Right cardiac atrium (tissue), 5 donors: ENCODE measurements around the gene COL24A1. TPM values are rescaled to one million over a fixed set of nuclear protein-coding genes. Genes with fewer than 3 reads are reported as not detected.
"Not testable (repeated sequence)": the region's sequence is repeated elsewhere in the genome, so short reads cannot be mapped to it uniquely, and the experiment has no call there.

Source experiments
- ATAC-seq, 2 donors: fragments of 200-7000 bp; cut with Tn5 transposase; one replicate each; pipeline versions ENCODE4 v1.8.0 to v1.9.1; 2020; ENCODE audit warnings: moderate library complexity in 2 of 2, mild to moderate bottlenecking in 1 of 2
- DNase-seq, 3 donors: peaks; one replicate each; pipeline ENCODE4 v3.0.0-alpha.2; 2020
- H3K27ac ChIP-seq: one replicate; pipeline ENCODE4 v1.5.1; 2013; ENCODE audit warnings: mild to moderate bottlenecking, low read length, control low read depth, moderate library complexity
- H3K27me3 ChIP-seq: one replicate; pipeline ENCODE4 v1.6.1; 2013; ENCODE audit not compliant: control insufficient read depth, insufficient read depth
- H3K4me1 ChIP-seq: one replicate; pipeline ENCODE4 v1.6.1; 2013; ENCODE audit warnings: low read length; ENCODE audit not compliant: control insufficient read depth, insufficient read depth
- H3K4me3 ChIP-seq: one replicate; pipeline ENCODE4 v1.5.1; 2013; ENCODE audit warnings: low read length, control low read depth
- H3K9me3 ChIP-seq: one replicate; pipeline ENCODE4 v1.6.1; 2013; ENCODE audit warnings: low read length; ENCODE audit not compliant: control insufficient read depth
- WGBS: extraction: QIAGEN DNeasy Blood & Tissue Kit; methylation state at CpG from one replicate; pipeline ENCODE4 v1.1.7; 2013; 5-methylcytosine and 5-hydroxymethylcytosine counted together
- intact Hi-C, 4 donors: fragments of 100-400 bp; cut with DNase I; formaldehyde crosslinking; loops; one replicate each; pipeline versions ENCODE4 v1.11.0 to v1.14.0; 2022 to 2023
- polyA plus RNA-seq: library from polyadenylated mRNA; stranded (reverse); fragments of 200-250 nt; gene quantifications from one replicate; pipeline ENCODE4 v1.2.3, GENCODE V29; 2013
- total RNA-seq, 4 donors: library from RNA; stranded (reverse); fragmentation: NEBNext Ultra II Directional; extraction: Animal tissue kit (Norgen Biotek cat#: 25700); gene quantifications; one replicate each; pipeline ENCODE4 v1.2.1, GENCODE V29; 2021
- donor health status: healthy with polysubstance abuse.
- donor health status: DM: no; HTN: yes; CAD: no.
- donor health status: DM: no; HTN: no; CAD: no.
- donor health status: DM: no; HTN: yes; CAD: no; lungs with severe emphysema.
- donor health status: DM: yes; HTN: yes; CAD: no.

Gene COL24A1
- total and polyA plus RNA-seq, 5 donors: 0.93 to 6.9 (median 4.7) TPM

GRCh38 chr1:85983316-85983715 lies 173.3 kb downstream of the COL24A1 start:
- no peak overlapping the region for H3K4me3 ChIP-seq
- no peak for ATAC-seq
- 62% methylated on average over 1 of the region's 1 CpG for WGBS
- DNase-seq: no peak
- intact Hi-C loops: no loop called here
- H3K27ac ChIP-seq: no peak overlapping the region
- no peaks in the 10 kb centered on the region for H3K9me3 ChIP-seq
- H3K4me1 ChIP-seq: no peaks in the 10 kb centered on the region
- no peaks in the 10 kb centered on the region for H3K27me3 ChIP-seq

GRCh38 chr1:85976516-85977205 lies 179.9 kb downstream of the COL24A1 start:
- ATAC-seq (no peak), DNase-seq (no peak)
- Histone ChIP-seq H3K27ac (no peak overlapping the region), H3K4me3 (no peak overlapping the region), H3K4me1 (peaks cover 2% of the 10 kb centered on the region), H3K9me3 (no peaks in the 10 kb centered on the region), H3K27me3 (no peaks in the 10 kb centered on the region)
- 80% methylated on average over 4 of the region's 4 CpGs for WGBS
- intact Hi-C loops: no loop called here

DNA sequence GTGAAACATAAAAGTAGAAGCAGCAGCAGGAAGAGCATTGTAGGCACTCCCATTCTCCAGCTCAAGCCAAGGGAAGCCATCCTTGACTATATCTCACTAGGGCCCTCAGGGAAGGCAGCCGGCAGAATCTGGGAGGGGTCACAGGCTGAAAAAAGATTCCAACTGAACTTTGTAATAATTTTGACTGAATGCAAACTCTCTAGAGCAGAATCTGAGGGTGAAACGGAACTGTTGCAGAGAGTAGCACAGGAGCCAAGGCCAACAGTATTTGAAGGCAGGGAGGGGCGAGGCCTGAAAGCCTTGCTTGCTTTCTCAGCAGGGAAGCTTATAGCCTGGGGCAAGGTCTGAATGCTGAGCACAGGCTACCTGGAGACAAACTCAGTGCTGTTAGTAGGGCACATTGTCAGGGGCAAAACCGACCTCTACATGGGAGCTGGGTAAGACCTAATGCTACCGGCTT lies 180.6 kb downstream of the COL24A1 start:
- Histone ChIP-seq H3K4me1 (peaks cover 2% of the 10 kb centered on the region), H3K27me3 (no peaks in the 10 kb centered on the region), H3K27ac (no peak overlapping the region), H3K9me3 (no peaks in the 10 kb centered on the region), H3K4me3 (no peak overlapping the region)
- ATAC-seq (peak; percentile 18 to 77), DNase-seq (peak; percentile 12 to 50 (median 46))
- intact Hi-C loops: no loop called here
- WGBS: 59% methylated on average over 5 of the region's 5 CpGs

GRCh38 chr1:85962457-85962856 lies 194.1 kb downstream of the COL24A1 start:
- ATAC-seq (no peak), DNase-seq (no peak)
- intact Hi-C loops: no loop called here
- Histone ChIP-seq H3K4me3 (no peak overlapping the region), H3K9me3 (no peaks in the 10 kb centered on the region), H3K4me1 (no peaks in the 10 kb centered on the region), H3K27ac (no peak overlapping the region), H3K27me3 (no peaks in the 10 kb centered on the region)
- 93% methylated on average over 2 of the region's 2 CpGs for WGBS

- intact Hi-C loops: no loop called here
Measured at GRCh38 chr1:85957760-85958159, 198.8 kb downstream of the COL24A1 start.

DNA sequence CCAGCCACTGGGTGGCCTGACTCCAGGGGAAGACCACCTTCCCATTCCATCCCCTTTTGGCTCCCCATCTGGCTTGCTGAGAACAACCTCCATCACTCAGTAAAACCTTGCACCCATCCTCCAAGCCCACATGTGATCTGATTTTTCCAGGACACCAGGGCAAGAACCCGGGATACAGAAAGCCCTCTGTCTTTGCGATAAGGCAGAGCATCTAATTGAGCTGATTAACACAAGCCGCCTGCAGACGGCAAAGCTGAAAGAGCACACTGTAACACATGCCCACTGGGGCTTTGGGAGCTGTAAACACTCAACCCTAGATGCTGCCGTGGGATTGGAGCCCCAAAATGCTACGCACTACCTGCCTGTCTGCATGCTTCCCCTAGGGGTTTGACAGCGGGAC lies 201.4 kb downstream of the COL24A1 start:
- H3K27ac ChIP-seq, DNase-seq, H3K4me1 ChIP-seq, H3K4me3 ChIP-seq, H3K27me3 ChIP-seq, H3K9me3 ChIP-seq, ATAC-seq, intact Hi-C loops: not testable (repeated sequence)
- WGBS: 79% methylated on average over 7 of the region's 7 CpGs

More at GRCh38 chr1:85957760-85958159, 198.8 kb downstream of the COL24A1 start:
- Histone ChIP-seq H3K4me3 (no peak overlapping the region), H3K27ac (no peak overlapping the region), H3K9me3 (no peaks in the 10 kb centered on the region), H3K4me1 (no peaks in the 10 kb centered on the region), H3K27me3 (no peaks in the 10 kb centered on the region)
- WGBS: 77% methylated on average over 2 of the region's 2 CpGs
- ATAC-seq (no peak), DNase-seq (no peak)

GRCh38 chr1:85952460-85952859 lies 204.1 kb downstream of the COL24A1 start:
- Histone ChIP-seq H3K4me3 (no peak overlapping the region), H3K4me1 (no peaks in the 10 kb centered on the region), H3K9me3 (no peaks in the 10 kb centered on the region), H3K27me3 (no peaks in the 10 kb centered on the region), H3K27ac (no peak overlapping the region)
- 21% methylated on average over 3 of the region's 3 CpGs for WGBS
- DNase-seq (no peak), ATAC-seq (no peak)
- intact Hi-C loops: no loop called here

GRCh38 chr1:85947186-85947585 lies 209.4 kb downstream of the COL24A1 start:
- Histone ChIP-seq H3K4me3 (no peak overlapping the region), H3K27me3 (no peaks in the 10 kb centered on the region), H3K4me1 (no peaks in the 10 kb centered on the region), H3K27ac (no peak overlapping the region), H3K9me3 (no peaks in the 10 kb centered on the region)
- WGBS: 88% methylated on average over 2 of the region's 2 CpGs
- intact Hi-C loops: no loop called here
- no peak for DNase-seq
- no peak for ATAC-seq

DNA sequence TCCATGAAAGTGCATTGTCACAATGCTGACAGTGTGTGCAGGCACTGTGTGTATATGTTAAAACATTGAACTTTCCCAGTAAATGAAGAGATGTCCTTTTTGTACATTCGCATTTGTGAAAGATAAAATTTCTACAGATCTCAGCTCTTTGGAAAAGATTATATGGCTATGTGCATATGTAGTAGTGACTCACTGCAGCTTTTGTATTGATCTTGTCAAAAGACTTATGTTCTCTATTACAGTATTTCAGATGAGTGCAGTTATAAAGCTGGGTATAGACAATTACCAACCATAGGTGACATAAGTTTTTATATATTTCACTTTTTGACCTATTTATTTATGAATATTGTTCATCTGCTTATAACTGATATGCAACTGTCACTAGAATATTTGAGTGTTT lies 212.6 kb downstream of the COL24A1 start:
- no peak overlapping the region for H3K4me3 ChIP-seq
- H3K27me3 ChIP-seq: no peaks in the 10 kb centered on the region
- no peak for ATAC-seq
- no peak for DNase-seq
- intact Hi-C loops: no loop called here
- H3K9me3 ChIP-seq: no peaks in the 10 kb centered on the region
- H3K4me1 ChIP-seq: no peaks in the 10 kb centered on the region
- 84% methylated on average over 1 of the region's 1 CpG for WGBS
- H3K27ac ChIP-seq: no peak overlapping the region

DNA sequence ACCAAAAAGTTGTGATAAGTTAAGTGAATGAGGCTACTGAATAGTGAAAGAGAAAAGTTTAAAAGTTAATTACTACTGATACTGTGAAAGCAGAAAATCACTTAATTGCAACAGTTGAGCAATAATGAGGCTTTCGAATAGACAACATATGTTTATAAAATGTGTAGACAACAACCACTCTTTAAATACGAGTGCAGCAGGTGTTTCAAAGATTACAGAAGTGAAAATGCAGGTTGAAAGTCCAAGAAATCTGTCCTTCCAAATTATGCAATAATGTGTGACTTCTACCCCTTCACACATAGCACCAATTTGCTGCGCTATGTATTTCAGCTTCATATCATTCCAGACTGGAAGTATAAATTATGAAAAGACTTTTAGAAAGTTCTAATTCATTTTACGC lies 213.0 kb downstream of the COL24A1 start:
- no peak overlapping the region for H3K4me3 ChIP-seq
- ATAC-seq (no peak), DNase-seq (no peak)
- H3K27me3 ChIP-seq: no peaks in the 10 kb centered on the region
- intact Hi-C loops: no loop called here
- 77% methylated on average over 4 of the region's 4 CpGs for WGBS
- no peak overlapping the region for H3K27ac ChIP-seq
- H3K9me3 ChIP-seq: no peaks in the 10 kb centered on the region
- no peaks in the 10 kb centered on the region for H3K4me1 ChIP-seq

GRCh38 chr1:85940656-85941306 lies 215.8 kb downstream of the COL24A1 start:
- ATAC-seq: no peak

More at GRCh38 chr1:85940656-85941306, 215.8 kb downstream of the COL24A1 start:
- Histone ChIP-seq H3K4me1 (no peaks in the 10 kb centered on the region), H3K4me3 (no peak overlapping the region), H3K27ac (no peak overlapping the region), H3K27me3 (no peaks in the 10 kb centered on the region), H3K9me3 (no peaks in the 10 kb centered on the region)
- 37% methylated on average over 2 of the region's 2 CpGs for WGBS
- DNase-seq: no peak
- intact Hi-C loops: no loop called here
